Keratinocyte (primary cell): ENCODE measurements around the gene SESN2. TPM values are rescaled to one million over a fixed set of nuclear protein-coding genes. Genes with fewer than 3 reads are reported as not detected.

Experiments used
- DNase-seq: peaks from one replicate; pipeline ENCODE4 v3.0.0-alpha.2; 2011; ENCODE audit warnings: low read depth, missing footprints, low spot score
- FAIRE-seq: peaks from 2 replicates; lab custom pipeline; 2011; peaks lifted over from hg19 to GRCh38; lab: Jason Lieb, UNC
- H2AFZ ChIP-seq: 2 replicates; pipeline ENCODE4 v1.6.0; 2012; ENCODE audit warnings: low read length, control low read depth, inconsistent platforms; ENCODE audit not compliant: control insufficient read depth
- H3K27ac ChIP-seq: 2 replicates; pipeline ENCODE4 v1.5.1; 2011; ENCODE audit warnings: low read length; ENCODE audit not compliant: control insufficient read depth, insufficient read depth
- H3K27me3 ChIP-seq: 3 replicates; pipeline ENCODE4 v1.6.0; 2011; ENCODE audit warnings: low read length; ENCODE audit not compliant: control insufficient read depth, insufficient read depth; ENCODE audit errors: extremely low read depth
- H3K36me3 ChIP-seq, 2 experiments: 2 replicates in 1 of 2; 3 replicates in 1 of 2; pipeline ENCODE4 v1.5.1; 2011; ENCODE audit warnings: low read length in 2 of 2, mild to moderate bottlenecking in 1 of 2; ENCODE audit not compliant: control insufficient read depth in 2 of 2, insufficient read depth in 2 of 2; ENCODE audit errors: extremely low read depth in 1 of 2
- H3K4me1 ChIP-seq: 3 replicates; pipeline ENCODE4 v1.5.1; 2011; ENCODE audit warnings: low read length; ENCODE audit not compliant: control insufficient read depth, insufficient read depth; ENCODE audit errors: extremely low read depth
- H3K4me2 ChIP-seq: 3 replicates; pipeline ENCODE4 v1.6.0; 2011; ENCODE audit warnings: low read depth, low read length; ENCODE audit not compliant: control insufficient read depth, insufficient read depth; ENCODE audit errors: extremely low read depth
- H3K4me3 ChIP-seq, 3 experiments: fragments of 200-600 bp in 1 of 3; sonication (generic) in 1 of 3; 2 replicates in 2 of 3; 3 replicates in 1 of 3; pipeline ENCODE4 v1.5.1; 2011 to 2016; ENCODE audit warnings: low read length in 3 of 3, mild to moderate bottlenecking in 3 of 3, control low read depth in 2 of 3, inconsistent platforms in 1 of 3, low read depth in 1 of 3, mixed read lengths in 1 of 3, mixed run types in 1 of 3, moderate library complexity in 1 of 3; ENCODE audit not compliant: control insufficient read depth in 2 of 3, insufficient read depth in 2 of 3; ENCODE audit errors: extremely low read depth in 1 of 3
- H3K79me2 ChIP-seq: 2 replicates; pipeline ENCODE4 v1.6.0; 2012; ENCODE audit warnings: low read length; ENCODE audit not compliant: control insufficient read depth, insufficient read depth
- H3K9ac ChIP-seq: 3 replicates; pipeline ENCODE4 v1.6.0; 2011; ENCODE audit warnings: low read length; ENCODE audit not compliant: control insufficient read depth, insufficient read depth; ENCODE audit errors: extremely low read depth
- H3K9me1 ChIP-seq: 3 replicates; pipeline ENCODE4 v1.6.0; 2011; ENCODE audit warnings: low read length; ENCODE audit not compliant: control insufficient read depth, insufficient read depth; ENCODE audit errors: extremely low read depth
- H3K9me3 ChIP-seq: 2 replicates; pipeline ENCODE4 v1.5.1; 2012; ENCODE audit warnings: low read depth, low read length; ENCODE audit not compliant: control insufficient read depth
- H4K20me1 ChIP-seq: 3 replicates; pipeline ENCODE4 v1.6.0; 2011; ENCODE audit warnings: low read length; ENCODE audit not compliant: control insufficient read depth, insufficient read depth; ENCODE audit errors: extremely low read depth
- CTCF ChIP-seq, 3 experiments: IDR thresholded peaks in 1 of 3; conservative IDR thresholded peaks in 1 of 3; optimal IDR thresholded peaks in 1 of 3; 2 replicates in 2 of 3; 3 replicates in 1 of 3; pipeline versions ENCODE3 to v1.5.1; 2011; ENCODE audit warnings: low read length in 3 of 3, mild to moderate bottlenecking in 3 of 3, moderate library complexity in 2 of 3, control low read depth in 1 of 3, inconsistent platforms in 1 of 3; ENCODE audit not compliant: insufficient read depth in 2 of 3; ENCODE audit errors: extremely low read depth in 1 of 3
- EZH2 ChIP-seq: IDR thresholded peaks from one replicate; pipeline ENCODE4 v1.6.1; 2012; ENCODE audit warnings: inconsistent platforms, mild to moderate bottlenecking, low read length, moderate library complexity
- dilution Hi-C: fragments of 300-500 bp; cut with MboI; formaldehyde crosslinking; loops from one replicate; pipeline ENCODE4 v1.7.0; 2020; ENCODE audit warnings: low sequenced_read_pairs; ENCODE audit not compliant: extremely low pct_ligation_motif_present
- polyA plus RNA-seq, 5 experiments: library from polyadenylated mRNA; depleted of rRNA in 3 of 5; stranded (reverse) in 3 of 5; stranded (forward) in 1 of 5; unstranded in 1 of 5; fragments of >200 nt; gene quantifications; 1 replicate in 1 of 5; 2 replicates in 3 of 5; 3 replicates in 1 of 5; pipeline versions ENCODE4 v1.2.1 to v1.2.3, GENCODE V29; 2011 to 2012; ENCODE audit warnings: missing spikeins in 2 of 5, low read depth in 1 of 5, low replicate concordance in 1 of 5

Gene SESN2
- polyA plus RNA-seq, 1 donor (not counting 4 experiments of a cell fraction or from before 2014, with no cell fraction given), result 13.5 TPM

DNA sequence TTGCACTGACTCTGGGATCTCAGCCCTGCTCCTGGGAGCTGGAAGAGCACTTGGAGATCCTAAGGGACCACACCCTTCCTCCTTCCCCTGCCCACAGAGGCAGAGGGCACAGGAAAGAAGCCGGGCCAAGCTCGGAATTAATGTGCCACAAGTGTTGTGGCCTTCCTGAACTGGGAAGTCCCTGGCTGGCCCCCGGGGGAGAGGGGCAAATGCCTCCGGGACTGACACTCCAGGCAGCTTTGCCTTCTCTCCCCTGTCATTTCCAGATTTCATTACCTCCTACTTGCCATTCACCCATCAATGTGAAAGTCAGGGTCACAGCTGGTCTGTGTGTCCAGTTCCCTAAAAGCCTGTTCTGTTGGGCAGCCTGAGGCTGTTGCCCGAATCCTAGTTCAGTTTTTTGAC lies 21.7 kb downstream of the SESN2 start:
- DNase-seq (no peak), FAIRE-seq (no peak)
- no peak overlapping the region for H3K4me3 ChIP-seq
- no peaks in the 10 kb centered on the region for H3K79me2 ChIP-seq
- H2AFZ ChIP-seq, result no peak overlapping the region
- TF ChIP-seq CTCF (optimal IDR thresholded peaks at IDR 0.05 in 1 of 3, IDR thresholded peaks at IDR 0.05 in 1 of 3, conservative IDR thresholded peaks at IDR 0.05 in 1 of 3; ENCODE audit: extremely low read depth in 1 of 3, insufficient read depth in 2 of 3, low read length in 3 of 3) (no peak), EZH2 (no peak)
- no peak overlapping the region for H3K27ac ChIP-seq
- no peaks in the 10 kb centered on the region for H3K9me1 ChIP-seq
- dilution Hi-C loops, result no loop called here
- peaks cover 6% of the 10 kb centered on the region for H4K20me1 ChIP-seq
- H3K4me1 ChIP-seq, result no peaks in the 10 kb centered on the region
- H3K9me3 ChIP-seq, result no peaks in the 10 kb centered on the region
- H3K9ac ChIP-seq, result no peak overlapping the region
- H3K36me3 ChIP-seq, result peaks cover 41 to 52% of the 10 kb centered on the region in 2 experiments
- H3K4me2 ChIP-seq, result no peak overlapping the region
- no peaks in the 10 kb centered on the region for H3K27me3 ChIP-seq

DNA sequence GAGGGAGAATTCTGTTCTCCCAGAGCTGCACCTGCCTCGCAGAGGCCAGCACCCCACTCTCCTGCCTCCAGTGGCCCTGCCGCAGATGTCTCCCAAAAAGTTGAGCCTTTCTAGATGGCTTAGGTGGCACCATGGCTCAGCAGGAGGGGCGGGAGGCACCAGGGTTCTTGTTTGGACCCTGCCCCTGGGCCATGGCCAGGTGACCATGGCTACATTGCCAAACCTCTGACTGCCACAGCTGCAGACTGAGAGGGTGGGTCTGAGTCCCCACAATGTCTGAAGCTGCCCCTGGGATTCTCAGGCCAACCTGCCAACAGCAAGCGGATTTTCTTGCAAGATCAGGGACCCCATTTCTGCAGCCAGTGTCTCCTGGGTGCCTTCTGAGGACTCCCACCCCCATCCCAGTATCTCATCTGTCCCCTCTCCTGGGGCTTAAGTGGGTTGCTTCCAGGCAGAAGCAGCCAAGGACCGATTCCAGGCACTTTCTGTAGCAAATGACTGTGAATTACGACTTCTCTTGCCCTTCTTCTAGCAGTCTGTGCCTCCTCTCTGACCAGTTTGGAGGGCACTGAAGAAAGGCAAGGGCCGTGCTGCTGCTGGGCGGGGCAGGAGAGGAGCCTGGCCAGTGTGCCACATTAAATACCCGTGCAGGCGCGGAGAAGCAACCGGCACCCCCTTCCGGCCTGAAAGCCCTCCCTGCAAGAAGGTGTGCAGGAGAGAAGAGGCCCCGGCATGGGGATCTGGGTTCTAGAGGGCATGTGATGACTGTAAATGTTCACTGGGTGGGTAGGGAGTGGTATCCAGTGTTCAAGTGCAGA lies 22.5 kb downstream of the SESN2 start:
- no peak overlapping the region for H3K9ac ChIP-seq
- no peak for DNase-seq

More for the DNA sequence above, 22.5 kb downstream of the SESN2 start:
- dilution Hi-C loops, result no loop called here
- H3K9me3 ChIP-seq, result no peaks in the 10 kb centered on the region
- H3K4me1 ChIP-seq, result peaks cover under 1% of the 10 kb centered on the region
- H2AFZ ChIP-seq, result no peak overlapping the region
- no peaks in the 10 kb centered on the region for H3K27me3 ChIP-seq
- no peak overlapping the region for H3K4me3 ChIP-seq
- H3K36me3 ChIP-seq, result peaks cover 39 to 52% of the 10 kb centered on the region in 2 experiments
- no peak overlapping the region for H3K4me2 ChIP-seq
- no peak overlapping the region for H3K27ac ChIP-seq
- FAIRE-seq, result no peak
- H4K20me1 ChIP-seq, result peaks cover 6% of the 10 kb centered on the region
- H3K9me1 ChIP-seq, result no peaks in the 10 kb centered on the region
- H3K79me2 ChIP-seq, result no peaks in the 10 kb centered on the region
- no peak for TF ChIP-seq EZH2
- TF ChIP-seq CTCF (optimal IDR thresholded peaks at IDR 0.05 in 1 of 3, IDR thresholded peaks at IDR 0.05 in 1 of 3, conservative IDR thresholded peaks at IDR 0.05 in 1 of 3; ENCODE audit: extremely low read depth in 1 of 3, insufficient read depth in 2 of 3, low read length in 3 of 3), result no peak
